Measurements from ENCODE around the gene WDR64. TPM values are rescaled to one million over a fixed set of nuclear protein-coding genes. Genes with fewer than 3 reads are reported as not detected.
"Not testable (repeated sequence)": the region's sequence is repeated elsewhere in the genome, so short reads cannot be mapped to it uniquely, and the experiment has no call there.

The WDR64 gene
- total RNA-seq, 3 donors from 2014 or later, result not detected

DNA sequence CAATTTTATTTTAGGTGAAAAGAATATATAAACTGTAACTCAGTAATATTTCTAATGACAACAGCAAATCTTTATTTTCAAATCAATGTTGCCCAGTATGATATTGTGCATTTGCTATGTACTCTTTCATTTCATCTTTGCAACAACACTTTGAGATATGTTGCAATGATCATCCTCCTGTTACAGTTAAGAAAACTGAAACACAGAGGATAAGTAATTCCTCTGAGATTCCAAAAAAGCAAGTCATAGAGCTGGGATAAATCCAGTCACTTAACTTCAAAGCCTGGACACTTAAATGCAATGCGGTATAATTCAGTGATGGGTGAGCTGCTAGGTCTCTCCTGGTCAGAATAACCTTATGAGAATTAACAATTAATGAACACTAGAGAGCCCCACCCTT lies 147.3 kb downstream of the WDR64 start:
- Histone ChIP-seq H3K9me3 (no peaks in the 10 kb centered on the region), H3K4me1 (no peaks in the 10 kb centered on the region), H3K4me3 (no peak overlapping the region), H3K27ac (no peak overlapping the region), H3K36me3 (no peaks in the 10 kb centered on the region), H3K27me3 (no peaks in the 10 kb centered on the region)
- TF ChIP-seq POLR2A (IDR thresholded peaks at IDR 0.05) (no peak), POLR2AphosphoS5 (IDR thresholded peaks at IDR 0.05) (no peak)
- TF ChIP-seq, protein P1, sequence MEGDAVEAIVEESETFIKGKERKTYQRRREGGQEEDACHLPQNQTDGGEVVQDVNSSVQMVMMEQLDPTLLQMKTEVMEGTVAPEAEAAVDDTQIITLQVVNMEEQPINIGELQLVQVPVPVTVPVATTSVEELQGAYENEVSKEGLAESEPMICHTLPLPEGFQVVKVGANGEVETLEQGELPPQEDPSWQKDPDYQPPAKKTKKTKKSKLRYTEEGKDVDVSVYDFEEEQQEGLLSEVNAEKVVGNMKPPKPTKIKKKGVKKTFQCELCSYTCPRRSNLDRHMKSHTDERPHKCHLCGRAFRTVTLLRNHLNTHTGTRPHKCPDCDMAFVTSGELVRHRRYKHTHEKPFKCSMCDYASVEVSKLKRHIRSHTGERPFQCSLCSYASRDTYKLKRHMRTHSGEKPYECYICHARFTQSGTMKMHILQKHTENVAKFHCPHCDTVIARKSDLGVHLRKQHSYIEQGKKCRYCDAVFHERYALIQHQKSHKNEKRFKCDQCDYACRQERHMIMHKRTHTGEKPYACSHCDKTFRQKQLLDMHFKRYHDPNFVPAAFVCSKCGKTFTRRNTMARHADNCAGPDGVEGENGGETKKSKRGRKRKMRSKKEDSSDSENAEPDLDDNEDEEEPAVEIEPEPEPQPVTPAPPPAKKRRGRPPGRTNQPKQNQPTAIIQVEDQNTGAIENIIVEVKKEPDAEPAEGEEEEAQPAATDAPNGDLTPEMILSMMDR (IDR thresholded peaks at IDR 0.05), result no peak
- intact Hi-C loops (cut with DNase I; ENCODE audit: low total_unique reads), result no loop called here
- DNase-seq (ENCODE audit: low spot score in 2 of 2), result no peak

DNA sequence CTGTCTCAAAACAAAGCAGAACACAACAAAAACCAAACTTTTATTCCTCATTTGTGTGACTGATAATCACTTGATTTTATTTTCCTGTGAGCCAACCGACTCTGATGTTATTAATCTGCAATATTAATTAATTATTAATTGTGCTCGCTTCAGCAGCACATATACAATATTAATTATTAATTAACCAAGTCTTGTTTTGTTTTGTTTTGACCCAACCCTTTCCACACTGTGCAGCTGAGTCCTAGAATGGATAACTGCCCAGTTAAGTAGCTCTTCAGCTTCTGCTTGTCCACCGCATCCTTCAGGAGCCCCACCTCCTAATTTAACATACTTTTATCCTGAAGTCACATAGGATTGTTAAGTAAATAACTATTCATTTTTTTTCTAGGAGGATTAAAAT lies 148.6 kb downstream of the WDR64 start:
- H3K27ac ChIP-seq, result no peak overlapping the region
- H3K36me3 ChIP-seq, result no peaks in the 10 kb centered on the region
- TF ChIP-seq, protein P1 (IDR thresholded peaks at IDR 0.05), result no peak
- TF ChIP-seq POLR2A (IDR thresholded peaks at IDR 0.05), result no peak
- no peak for TF ChIP-seq POLR2AphosphoS5 (IDR thresholded peaks at IDR 0.05)
- DNase-seq (ENCODE audit: low spot score in 2 of 2), result no peak
- H3K9me3 ChIP-seq, result no peaks in the 10 kb centered on the region
- no peak overlapping the region for H3K4me3 ChIP-seq
- H3K27me3 ChIP-seq, result no peaks in the 10 kb centered on the region
- no peaks in the 10 kb centered on the region for H3K4me1 ChIP-seq
- intact Hi-C loops (cut with DNase I; ENCODE audit: low total_unique reads), result no loop called here

DNA sequence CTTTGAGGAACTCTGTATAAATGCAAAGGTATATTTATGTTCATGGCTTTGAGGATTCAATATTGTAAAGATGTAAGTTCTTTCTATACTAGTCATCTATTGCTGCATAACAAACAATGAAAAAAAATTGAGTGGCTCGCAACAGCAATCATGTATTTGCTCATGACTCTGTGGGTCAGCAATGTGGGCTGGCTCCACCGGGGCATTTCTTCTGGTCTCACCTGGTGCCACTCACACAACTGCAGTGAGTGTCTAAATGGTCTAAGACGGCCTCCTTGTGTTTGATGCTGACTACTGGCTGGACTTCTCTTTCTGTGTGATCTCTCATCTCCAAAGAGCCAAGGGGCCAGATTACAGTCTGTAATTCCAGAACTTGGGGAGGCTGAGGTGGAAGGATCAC lies 150.8 kb downstream of the WDR64 start:
- no peak for DNase-seq (ENCODE audit: low spot score in 2 of 2)
- H3K27me3 ChIP-seq, result no peaks in the 10 kb centered on the region
- intact Hi-C loops (cut with DNase I; ENCODE audit: low total_unique reads), result no loop called here
- H3K36me3 ChIP-seq, result no peaks in the 10 kb centered on the region
- no peaks in the 10 kb centered on the region for H3K9me3 ChIP-seq
- H3K4me1 ChIP-seq, result no peaks in the 10 kb centered on the region
- H3K4me3 ChIP-seq, result no peak overlapping the region
- H3K27ac ChIP-seq, result no peak overlapping the region
- TF ChIP-seq, protein P1 (IDR thresholded peaks at IDR 0.05), result no peak
- TF ChIP-seq POLR2A (IDR thresholded peaks at IDR 0.05), result no peak
- TF ChIP-seq POLR2AphosphoS5 (IDR thresholded peaks at IDR 0.05), result no peak

DNA sequence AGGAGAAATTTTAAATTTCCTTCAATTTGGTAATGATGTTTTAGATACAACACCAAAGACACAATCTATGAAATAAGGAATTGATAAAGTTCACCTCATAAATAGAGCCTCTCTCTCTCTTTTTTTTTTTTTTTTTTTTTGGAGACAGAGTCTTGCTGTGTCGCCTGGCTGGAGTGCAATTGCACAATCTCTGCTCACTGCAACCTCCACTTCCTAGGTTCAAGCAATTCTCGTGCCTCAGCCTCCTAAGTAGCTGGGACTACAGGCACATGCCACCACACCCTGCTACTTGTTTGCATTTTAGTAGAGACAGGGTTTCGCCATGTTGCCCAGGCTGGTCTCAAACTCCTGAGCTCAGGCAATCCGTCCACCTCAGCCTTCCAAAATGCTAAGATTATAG lies 152.6 kb downstream of the WDR64 start:
- H3K27ac ChIP-seq; H3K36me3 ChIP-seq; H3K27me3 ChIP-seq; H3K4me1 ChIP-seq; DNase-seq (ENCODE audit: low spot score in 2 of 2); H3K9me3 ChIP-seq; intact Hi-C loops (cut with DNase I; ENCODE audit: low total_unique reads); H3K4me3 ChIP-seq: not testable (repeated sequence)

DNA sequence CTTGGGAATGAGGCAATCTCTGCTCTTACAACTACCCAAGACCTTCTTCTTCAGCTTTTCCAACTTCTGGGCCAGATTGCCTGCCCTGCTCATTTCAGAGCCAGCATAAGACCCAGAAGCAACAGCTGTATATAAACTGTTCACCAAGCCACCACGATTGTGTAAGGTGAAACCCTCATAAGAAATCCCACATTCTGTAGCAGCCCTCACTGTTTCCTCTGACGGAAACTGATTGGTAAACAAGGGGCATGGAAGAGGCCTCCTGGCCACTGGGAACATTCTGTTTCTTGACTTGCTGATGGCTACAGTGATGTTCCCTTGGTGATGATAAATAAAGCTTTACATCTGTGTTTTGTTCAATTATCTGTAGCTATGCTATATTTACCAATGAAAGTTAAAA lies 156.2 kb downstream of the WDR64 start:
- H3K9me3 ChIP-seq, result no peaks in the 10 kb centered on the region
- H3K4me3 ChIP-seq, result no peak overlapping the region
- no peak for TF ChIP-seq POLR2AphosphoS5 (IDR thresholded peaks at IDR 0.05)
- TF ChIP-seq, protein P1 (IDR thresholded peaks at IDR 0.05), result no peak
- TF ChIP-seq POLR2A (IDR thresholded peaks at IDR 0.05), result no peak
- H3K27ac ChIP-seq, result no peak overlapping the region
- intact Hi-C loops (cut with DNase I; ENCODE audit: low total_unique reads), result no loop called here
- H3K4me1 ChIP-seq, result no peaks in the 10 kb centered on the region
- no peak for DNase-seq (ENCODE audit: low spot score in 2 of 2)
- no peaks in the 10 kb centered on the region for H3K36me3 ChIP-seq
- no peaks in the 10 kb centered on the region for H3K27me3 ChIP-seq

DNA sequence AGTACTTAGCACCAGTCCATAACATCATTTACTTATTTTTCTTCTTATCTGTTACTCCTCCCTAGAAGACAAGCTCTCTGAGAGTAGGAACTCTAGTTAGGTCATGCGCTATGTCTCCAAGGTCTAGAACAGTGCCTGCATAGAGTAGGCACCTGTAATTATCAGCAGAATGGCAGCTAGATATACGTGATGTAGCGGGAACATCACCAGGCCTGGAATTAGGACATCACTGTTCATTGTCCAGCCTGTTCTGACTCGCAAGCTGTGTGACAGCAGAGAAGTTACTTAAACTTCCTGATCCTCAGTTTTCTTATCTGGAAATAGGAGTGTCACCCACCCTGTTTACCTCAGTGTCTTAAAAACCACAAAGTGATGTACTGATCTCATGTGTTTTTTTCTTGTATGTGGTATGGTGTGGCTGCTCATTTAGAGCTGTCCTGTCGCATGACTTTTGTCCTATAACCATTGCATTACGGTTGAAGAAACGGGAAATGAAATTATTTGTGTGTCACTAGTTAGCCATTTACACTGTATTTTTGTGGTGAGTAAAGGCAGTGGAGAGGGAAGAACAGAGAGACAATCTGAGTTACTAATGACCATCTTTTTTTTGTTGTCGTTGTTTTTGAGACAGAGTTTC lies 158.8 kb downstream of the WDR64 start:
- no peaks in the 10 kb centered on the region for H3K27me3 ChIP-seq
- H3K36me3 ChIP-seq, result no peaks in the 10 kb centered on the region
- H3K27ac ChIP-seq, result no peak overlapping the region
- no peaks in the 10 kb centered on the region for H3K9me3 ChIP-seq
- no peaks in the 10 kb centered on the region for H3K4me1 ChIP-seq
- intact Hi-C loops (cut with DNase I; ENCODE audit: low total_unique reads), result no loop called here
- no peak for DNase-seq (ENCODE audit: low spot score in 2 of 2)
- H3K4me3 ChIP-seq, result no peak overlapping the region
- TF ChIP-seq POLR2A (IDR thresholded peaks at IDR 0.05), result no peak
- TF ChIP-seq, protein P1 (IDR thresholded peaks at IDR 0.05), result no peak
- no peak for TF ChIP-seq POLR2AphosphoS5 (IDR thresholded peaks at IDR 0.05)
